Islet of Langerhans (tissue), 1 donor: Measurements from ENCODE around the gene LINGO1.

Experiments used
- FAIRE-seq: peaks from one replicate; lab custom pipeline; 2011; peaks lifted over from hg19 to GRCh38; lab: Jason Lieb, UNC

The LINGO1 gene

GRCh38 chr15:77571741-77572140 lies 61.0 kb downstream of the LINGO1 start:
- no peak for FAIRE-seq

GRCh38 chr15:77571181-77571580 lies 61.5 kb downstream of the LINGO1 start:
- no peak for FAIRE-seq

GRCh38 chr15:77569729-77570125 lies 63.0 kb downstream of the LINGO1 start:
- FAIRE-seq, result no peak

- FAIRE-seq, result no peak
Observed at GRCh38 chr15:77568973-77569728, 63.6 kb downstream of the LINGO1 start.

GRCh38 chr15:77568014-77568972 lies 64.4 kb downstream of the LINGO1 start:
- FAIRE-seq, result no peak

GRCh38 chr15:77567202-77567601 lies 65.5 kb downstream of the LINGO1 start:
- FAIRE-seq, result no peak

- no peak for FAIRE-seq
Observed at GRCh38 chr15:77566092-77566491, 66.6 kb downstream of the LINGO1 start.

- no peak for FAIRE-seq
Observed at GRCh38 chr15:77565378-77565915, 67.3 kb downstream of the LINGO1 start.

- FAIRE-seq, result no peak
Observed at GRCh38 chr15:77564938-77565337, 67.8 kb downstream of the LINGO1 start.

- no peak for FAIRE-seq
Observed at GRCh38 chr15:77564341-77564740, 68.4 kb downstream of the LINGO1 start.

GRCh38 chr15:77563623-77564156 lies 69.0 kb downstream of the LINGO1 start:
- no peak for FAIRE-seq
